Measurements from ENCODE around the gene GCNT3. TPM values are rescaled to one million over a fixed set of nuclear protein-coding genes. Genes with fewer than 3 reads are reported as not detected.

GCNT3 gene
- not detected in 2 replicates for total RNA-seq
- 0.23 TPM in 1 of 2 replicates, not detected in the other for polyA plus RNA-seq

DNA sequence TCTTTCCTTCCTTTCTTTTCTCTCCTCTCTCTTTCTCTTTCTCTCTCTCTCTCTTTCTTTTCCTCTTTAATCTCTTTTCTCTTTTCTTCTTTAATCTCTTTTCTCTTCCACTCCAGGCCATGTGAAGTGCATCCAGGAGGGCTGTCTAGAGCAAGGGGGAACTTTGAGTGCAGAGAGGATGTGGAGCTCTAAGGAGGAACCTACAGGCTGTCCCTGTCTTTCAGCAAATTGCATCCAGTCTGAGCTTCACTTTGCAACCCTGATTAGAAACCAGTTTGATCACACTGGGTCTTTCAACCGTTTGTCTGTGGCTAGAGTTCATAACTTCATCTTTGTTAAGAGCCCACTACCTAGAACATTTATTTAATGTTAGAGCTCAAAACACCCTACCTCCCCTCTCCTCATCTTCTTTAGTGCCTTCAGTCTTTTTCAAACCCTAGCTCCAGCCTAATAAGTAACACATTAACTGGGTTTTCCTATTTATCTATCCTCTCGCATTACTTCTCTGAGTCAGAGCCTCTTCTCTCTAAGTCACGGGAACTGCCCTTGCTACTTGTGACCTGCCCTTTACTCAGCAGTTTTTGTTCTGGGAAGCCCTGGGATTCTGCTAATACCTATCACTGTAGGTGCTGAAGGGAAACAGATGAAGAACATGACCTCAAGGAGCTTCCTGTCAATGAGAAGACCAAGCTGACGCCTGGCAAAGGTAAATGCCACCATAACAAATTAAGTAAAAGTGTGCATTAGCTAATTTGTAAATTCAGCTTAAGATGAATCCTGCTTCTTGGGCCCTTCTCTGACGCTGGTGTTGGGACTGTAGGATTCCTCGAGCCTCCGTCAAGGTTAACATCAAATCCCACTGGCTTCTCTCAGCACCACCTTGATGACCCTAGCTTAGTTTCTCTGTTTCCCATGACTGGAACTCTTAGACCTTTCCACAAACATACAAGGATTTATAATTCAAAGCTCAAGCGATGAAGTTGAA is at the start of gene GCNT3:
Gene GCNT3 (plus strand): TSS at position 508 of the 985 bp plus-strand sequence. CDS start 6,456 bp downstream, outside the sequence.
- TF ChIP-seq CTCF (IDR thresholded peaks at IDR 0.05; ENCODE audit: low read depth, low read length) = no peak
- H3K27me3 ChIP-seq = no peaks in the 10 kb centered on the region
- peak in 1 of 2 donors; percentile 17 for DNase-seq (ENCODE audit: low read depth in 1 of 2, low spot score in 1 of 2)
- no peak within 1 kb of the TSS for H3K27ac ChIP-seq
- H3K9me3 ChIP-seq (ENCODE audit: low read depth) = no peaks in the 10 kb centered on the region
- no peak within 1 kb of the TSS for H3K4me3 ChIP-seq
- no peaks in the 10 kb centered on the region for H3K4me1 ChIP-seq (ENCODE audit: low read depth)
- H3K36me3 ChIP-seq = no peaks in the 10 kb centered on the region

DNA sequence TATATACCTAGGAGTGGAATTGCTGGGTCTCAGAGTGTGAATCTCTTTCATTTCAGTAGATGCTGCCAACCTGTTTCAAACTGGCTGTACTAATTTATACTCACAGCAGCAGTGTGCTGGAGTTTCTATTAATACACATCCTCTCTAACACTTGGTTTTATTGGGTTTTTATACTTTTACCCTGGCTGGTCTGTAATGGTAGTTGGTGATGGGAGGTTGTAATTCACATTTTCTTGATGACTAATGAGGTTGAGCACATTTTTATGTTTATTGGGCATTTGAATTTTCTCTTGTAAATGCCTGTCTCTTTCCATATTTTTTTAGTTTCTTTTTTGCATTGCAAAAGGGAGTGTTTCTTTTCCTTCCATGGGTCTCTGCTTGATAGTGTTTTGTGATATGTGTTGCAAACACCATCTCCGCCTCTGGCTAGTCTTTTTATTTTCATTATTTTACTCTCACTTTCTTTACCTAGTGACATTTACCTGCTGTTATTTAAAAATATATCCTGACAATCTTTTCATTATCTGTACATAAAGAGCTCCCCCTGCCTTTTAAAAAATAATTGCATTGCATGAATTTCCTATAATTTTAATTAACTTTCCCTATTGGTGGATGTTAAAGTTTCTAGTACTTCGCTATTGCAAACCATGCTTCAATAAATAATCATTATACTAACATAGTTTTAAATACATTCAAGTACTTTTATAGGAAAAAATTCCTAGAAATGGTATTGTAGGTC is 49.0 kb upstream of the GCNT3 start:
- peak; percentile 26 for TF ChIP-seq CTCF (IDR thresholded peaks at IDR 0.05; ENCODE audit: low read depth, low read length)
- H3K9me3 ChIP-seq (ENCODE audit: low read depth) = no peaks in the 10 kb centered on the region
- H3K4me3 ChIP-seq = no peak overlapping the region
- H3K36me3 ChIP-seq = no peaks in the 10 kb centered on the region
- no peaks in the 10 kb centered on the region for H3K27me3 ChIP-seq
- no peak for DNase-seq (ENCODE audit: low read depth in 1 of 2, low spot score in 1 of 2)
- H3K27ac ChIP-seq = no peak overlapping the region
- no peaks in the 10 kb centered on the region for H3K4me1 ChIP-seq (ENCODE audit: low read depth)

DNA sequence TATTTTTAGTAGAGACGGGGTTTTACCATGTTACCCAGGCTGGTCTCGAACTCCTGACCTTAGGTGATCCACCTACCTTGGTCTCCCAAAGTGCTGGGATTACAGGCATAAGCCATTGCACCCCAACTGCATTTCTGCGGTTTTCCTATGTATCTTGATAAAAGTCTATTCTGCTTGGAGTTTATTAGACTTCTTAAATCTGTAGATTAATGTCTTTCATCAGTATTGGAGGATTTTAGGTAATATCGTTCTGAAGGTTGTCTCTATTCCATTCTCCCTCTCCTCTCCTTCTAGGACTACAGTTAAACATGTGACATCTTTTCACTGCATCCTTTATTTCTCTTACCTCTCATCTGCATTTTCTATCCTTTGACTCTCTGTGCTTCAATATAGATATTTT is 46.3 kb upstream of the GCNT3 start:
- H3K9me3 ChIP-seq (ENCODE audit: low read depth) = no peaks in the 10 kb centered on the region
- TF ChIP-seq CTCF (IDR thresholded peaks at IDR 0.05; ENCODE audit: low read depth, low read length) = no peak
- DNase-seq (ENCODE audit: low read depth in 1 of 2, low spot score in 1 of 2) = no peak
- H3K27ac ChIP-seq = no peak overlapping the region
- H3K4me3 ChIP-seq = no peak overlapping the region
- no peaks in the 10 kb centered on the region for H3K4me1 ChIP-seq (ENCODE audit: low read depth)
- no peaks in the 10 kb centered on the region for H3K36me3 ChIP-seq
- no peaks in the 10 kb centered on the region for H3K27me3 ChIP-seq

- Histone ChIP-seq H3K9me3 (ENCODE audit: low read depth) (no peaks in the 10 kb centered on the region), H3K36me3 (no peaks in the 10 kb centered on the region), H3K27ac (no peak overlapping the region), H3K4me3 (no peak overlapping the region), H3K4me1 (ENCODE audit: low read depth) (no peaks in the 10 kb centered on the region), H3K27me3 (no peaks in the 10 kb centered on the region)
- DNase-seq (ENCODE audit: low read depth in 1 of 2, low spot score in 1 of 2) = no peak
- no peak for TF ChIP-seq CTCF (IDR thresholded peaks at IDR 0.05; ENCODE audit: low read depth, low read length)
Observed at GRCh38 chr15:59567324-59567723, 44.3 kb upstream of the GCNT3 start.

GRCh38 chr15:59569477-59569876 is 42.1 kb upstream of the GCNT3 start:
- H3K4me3 ChIP-seq = no peak overlapping the region
- H3K9me3 ChIP-seq (ENCODE audit: low read depth) = no peaks in the 10 kb centered on the region
- no peaks in the 10 kb centered on the region for H3K27me3 ChIP-seq
- no peak for DNase-seq (ENCODE audit: low read depth in 1 of 2, low spot score in 1 of 2)
- H3K27ac ChIP-seq = no peak overlapping the region
- no peaks in the 10 kb centered on the region for H3K4me1 ChIP-seq (ENCODE audit: low read depth)
- no peak for TF ChIP-seq CTCF (IDR thresholded peaks at IDR 0.05; ENCODE audit: low read depth, low read length)
- no peaks in the 10 kb centered on the region for H3K36me3 ChIP-seq

All from cardiac muscle cell (in vitro differentiated cells and primary cell).